GM21529 (cell line): Measurements from ENCODE around the gene WDR20.
"Not testable (repeated sequence)": the region's sequence is repeated elsewhere in the genome, so short reads cannot be mapped to it uniquely, and the experiment has no call there.

Source experiments
- ATAC-seq: cut with Tn5 transposase; IDR thresholded peaks from one replicate; pipeline ENCODE4 v1.9.1; 2021; ENCODE audit not compliant: unreplicated experiment

WDR20 gene

DNA sequence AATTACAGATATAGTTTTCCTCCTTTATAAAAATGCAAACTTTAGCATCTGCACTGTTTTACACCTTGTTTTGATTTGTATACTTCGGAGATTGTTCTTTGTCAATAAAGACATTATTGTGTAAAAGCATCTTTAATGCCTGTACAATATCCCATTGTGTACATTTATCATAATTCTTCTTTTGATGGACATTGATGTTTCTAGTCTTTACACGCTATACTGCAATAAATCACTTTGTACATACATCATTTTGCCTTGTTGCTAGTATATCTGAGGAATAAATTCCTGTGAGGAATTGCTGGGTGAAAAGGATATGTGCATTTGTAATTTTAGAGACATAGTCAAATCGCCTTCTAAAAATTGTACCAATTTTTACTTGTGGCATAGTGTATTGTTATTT lies 30.4 kb downstream of the WDR20 start:
- ATAC-seq: no peak

DNA sequence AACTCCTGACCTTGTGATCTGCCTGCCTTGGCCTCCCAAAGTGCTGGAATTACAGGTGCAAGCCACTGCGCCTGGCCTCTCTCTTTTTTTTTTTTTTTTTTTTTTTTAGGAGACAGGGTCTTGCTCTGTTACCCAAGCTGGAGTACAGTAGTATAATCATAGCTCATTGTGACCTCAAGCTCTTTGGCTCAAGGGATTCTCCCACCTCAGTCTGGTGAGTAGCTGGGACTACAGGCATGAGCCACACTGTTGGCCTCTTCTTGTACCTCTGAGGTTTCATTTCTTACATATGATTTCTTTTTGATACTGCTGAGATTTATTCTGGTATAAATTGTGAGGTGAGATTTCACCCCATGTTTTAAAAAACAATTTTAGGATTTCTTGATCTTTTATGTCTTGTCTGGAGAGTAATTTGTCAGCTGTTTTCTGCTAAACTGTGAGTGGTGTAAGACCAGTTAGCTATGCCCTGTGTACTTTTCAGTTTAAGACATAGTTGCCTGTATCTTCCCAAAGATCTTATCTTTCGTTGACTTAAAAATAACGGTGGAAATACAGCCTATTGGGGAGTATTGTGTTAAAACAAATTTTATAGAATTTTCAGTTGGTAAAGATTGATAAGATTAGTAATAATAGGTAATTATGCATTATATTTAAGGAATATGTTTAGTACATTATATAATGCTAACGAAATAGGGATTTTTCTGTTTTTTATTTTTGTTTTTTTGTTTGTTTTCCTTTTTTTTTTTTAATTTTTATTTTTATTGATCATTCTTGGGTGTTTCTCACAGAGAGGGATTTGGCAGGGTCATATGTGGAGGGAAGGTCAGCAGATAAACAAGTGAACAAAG lies 31.7 kb downstream of the WDR20 start:
- ATAC-seq: no peak

DNA sequence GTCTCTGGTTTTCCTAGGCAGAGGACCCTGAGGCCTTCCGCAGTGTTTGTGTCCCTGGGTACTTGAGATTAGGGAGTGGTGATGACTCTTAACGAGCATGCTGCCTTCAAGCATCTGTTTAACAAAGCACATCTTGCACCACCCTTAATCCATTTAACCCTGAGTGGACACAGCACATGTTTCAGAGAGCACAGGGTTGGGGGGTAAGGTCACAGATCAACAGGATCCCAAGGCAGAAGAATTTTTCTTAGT lies 32.2 kb downstream of the WDR20 start:
- ATAC-seq: not testable (repeated sequence)

DNA sequence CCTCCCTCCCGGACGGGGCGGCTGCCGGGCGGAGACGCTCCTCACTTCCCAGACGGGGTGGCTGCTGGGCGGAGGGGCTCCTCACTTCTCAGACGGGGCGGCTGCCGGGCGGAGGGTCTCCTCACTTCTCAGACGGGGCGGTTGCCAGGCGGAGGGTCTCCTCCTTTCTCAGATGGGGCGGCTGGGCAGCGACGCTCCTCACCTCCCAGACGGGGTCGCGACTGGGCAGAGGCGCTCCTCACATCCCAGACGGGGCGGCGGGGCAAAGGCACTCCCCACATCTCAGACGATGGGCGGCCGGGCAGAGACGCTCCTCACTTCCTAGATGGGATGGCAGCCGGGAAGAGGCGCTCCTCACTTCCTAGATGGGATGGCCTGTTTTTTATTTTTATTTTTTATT lies 33.0 kb downstream of the WDR20 start:
- not testable (repeated sequence) for ATAC-seq

DNA sequence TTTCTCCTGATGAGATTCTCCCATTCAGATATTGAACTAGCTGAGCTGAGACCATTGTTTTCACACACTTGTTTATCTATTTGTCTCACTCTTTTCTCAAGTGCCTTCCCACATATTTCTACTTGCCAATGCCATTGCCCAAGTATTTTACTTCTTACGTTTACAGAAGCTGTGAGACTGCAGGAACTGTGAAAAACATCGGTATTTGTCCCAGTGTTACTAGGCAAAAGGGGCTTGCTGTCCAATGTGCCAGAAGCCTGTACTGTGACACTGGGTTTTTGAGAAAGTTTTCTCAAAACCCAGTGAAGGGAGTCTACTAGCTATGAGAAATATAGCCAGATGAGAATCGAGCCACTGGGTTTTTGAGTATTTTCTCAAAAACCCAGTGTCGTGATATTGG lies 37.5 kb downstream of the WDR20 start:
- no peak for ATAC-seq

DNA sequence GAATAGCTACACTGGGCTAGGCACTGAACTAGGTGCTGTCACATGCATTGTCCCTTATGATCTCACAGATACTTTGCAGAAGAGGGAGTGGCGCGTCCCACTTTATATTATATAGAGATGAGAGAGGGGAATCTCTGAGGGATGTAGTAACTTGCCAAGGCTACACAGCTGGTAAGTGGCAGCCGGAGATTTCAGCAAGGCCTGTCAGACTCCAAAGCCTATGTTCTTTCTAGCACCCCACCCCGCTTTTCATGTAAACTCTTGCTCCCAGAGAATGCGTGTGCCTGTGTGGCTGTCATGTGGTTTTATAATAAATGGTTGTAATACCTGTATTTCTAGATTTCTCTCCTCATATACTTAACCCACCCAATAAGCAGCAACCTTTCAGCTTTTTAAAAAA lies 39.1 kb downstream of the WDR20 start:
- ATAC-seq: no peak

DNA sequence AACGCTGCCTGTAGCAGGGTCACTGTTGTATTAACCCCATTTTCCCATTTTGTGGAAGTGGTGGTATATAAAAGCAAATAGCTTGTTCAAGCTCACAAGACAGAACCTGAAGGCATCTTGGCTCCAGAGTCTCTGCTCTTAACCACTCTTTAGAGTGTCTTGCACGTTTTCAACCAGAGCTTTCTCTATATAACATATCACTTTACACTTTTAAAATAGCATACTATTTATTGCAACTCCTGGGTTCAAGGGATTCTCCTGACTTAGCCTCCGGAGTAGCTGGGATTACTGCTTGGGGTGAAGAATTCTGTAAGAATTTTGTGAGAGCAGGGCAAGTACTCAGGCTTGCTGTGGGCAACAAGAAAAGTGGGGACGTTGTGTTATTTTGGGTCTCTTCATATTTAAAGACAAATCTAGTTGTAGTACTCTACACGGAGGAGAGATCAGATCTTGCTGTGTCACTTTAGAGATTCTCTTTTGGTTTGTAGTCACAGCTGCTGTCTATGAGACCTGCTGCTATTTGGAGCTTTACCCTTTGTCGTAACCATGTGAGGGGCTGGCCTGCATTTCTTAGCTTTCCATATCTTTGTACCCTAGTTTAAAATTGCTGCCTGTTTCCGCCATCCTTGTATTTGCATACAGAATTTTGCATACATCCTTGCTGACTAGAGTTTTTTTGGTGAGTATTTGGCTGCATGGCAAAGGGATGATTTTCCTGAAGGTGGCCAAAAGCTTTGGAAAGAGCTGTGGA lies 40.7 kb downstream of the WDR20 start:
- no peak for ATAC-seq

DNA sequence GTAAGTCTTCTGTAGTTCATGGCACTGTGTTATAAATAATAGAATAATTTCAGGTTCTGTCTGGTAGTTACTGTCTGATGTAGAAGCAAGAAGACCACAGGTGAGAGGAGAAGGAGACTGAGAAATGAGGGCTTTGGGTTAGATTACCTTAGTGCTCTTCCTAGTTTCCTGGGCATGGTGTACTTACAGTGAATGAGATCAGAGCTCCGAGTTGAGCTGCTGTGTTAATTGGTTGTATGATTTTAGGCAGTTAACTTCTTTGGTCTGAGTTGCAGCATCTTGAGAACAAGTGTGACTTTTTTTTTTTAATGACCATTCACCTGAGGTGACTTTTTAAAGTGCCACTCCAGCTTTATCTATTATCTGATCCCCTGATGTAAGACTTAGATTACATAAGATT lies 41.5 kb downstream of the WDR20 start:
- no peak for ATAC-seq

DNA sequence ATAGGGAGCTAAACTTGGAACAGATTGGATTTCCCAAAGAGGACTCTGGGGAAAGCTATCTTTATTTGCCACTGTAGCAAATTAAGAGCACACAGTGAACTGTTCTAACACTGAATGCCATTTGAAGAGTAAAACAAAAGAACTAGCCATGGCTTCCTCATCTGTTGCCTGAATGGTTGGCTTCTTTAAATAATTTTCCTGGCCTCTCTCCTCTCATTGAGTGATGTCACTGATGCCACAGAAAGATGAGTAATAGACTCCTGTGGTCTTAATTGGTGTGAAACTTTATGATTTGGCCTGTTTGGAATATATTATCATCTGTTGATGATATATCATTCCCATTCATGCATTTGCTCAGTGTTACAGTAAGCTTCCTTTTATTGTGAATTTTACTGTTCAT lies 42.5 kb downstream of the WDR20 start:
- ATAC-seq: no peak

DNA sequence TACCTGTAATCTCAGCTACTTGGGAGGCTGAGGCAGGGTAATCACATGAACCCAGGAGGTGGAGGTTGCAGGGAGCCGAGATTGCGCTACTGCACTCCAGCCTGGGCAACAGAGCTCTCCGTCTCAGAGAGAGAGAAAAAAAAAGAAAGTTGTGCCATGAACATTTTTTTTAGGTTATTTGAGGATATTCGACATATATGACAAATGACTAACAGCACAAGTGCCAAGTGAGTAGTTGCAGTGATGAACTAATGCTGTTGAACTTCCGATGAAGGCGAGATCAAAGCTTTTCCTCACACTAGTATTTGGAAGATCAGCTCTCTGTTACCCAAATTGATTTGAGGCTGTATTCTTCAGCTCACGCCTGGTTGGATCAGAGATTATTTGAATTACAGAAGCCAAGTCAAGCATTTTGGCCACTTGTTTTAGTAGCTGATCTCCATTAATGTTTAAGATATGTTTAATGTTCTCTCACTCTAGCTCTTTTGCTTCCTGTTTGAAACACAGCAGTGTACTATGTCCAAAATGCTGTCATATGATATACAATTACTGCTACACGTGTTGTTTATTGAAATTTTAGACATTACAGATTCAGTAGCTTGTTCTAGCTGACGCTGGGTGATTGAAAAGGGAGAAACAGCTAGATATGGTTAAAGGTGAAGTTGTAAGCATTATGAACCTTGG lies 43.4 kb downstream of the WDR20 start:
- no peak for ATAC-seq

DNA sequence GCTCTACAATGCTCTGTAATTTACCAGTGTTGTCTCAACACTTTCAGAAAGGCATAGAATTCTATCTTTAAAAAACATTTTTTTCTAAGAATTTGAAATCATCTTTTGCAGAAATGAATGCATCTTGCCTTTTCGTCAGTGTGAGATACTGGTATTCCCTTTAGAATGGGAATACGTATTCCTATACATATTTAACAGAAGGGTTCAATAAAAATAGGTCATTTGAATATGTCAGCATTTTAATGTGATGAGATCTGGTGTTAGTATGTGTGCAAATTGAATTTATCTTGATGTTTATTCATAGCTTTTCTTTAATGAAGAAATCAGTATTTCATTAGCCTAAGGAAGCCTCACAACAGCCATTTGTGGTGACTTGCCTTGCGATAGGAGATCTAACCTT lies 44.2 kb downstream of the WDR20 start:
- ATAC-seq: no peak

DNA sequence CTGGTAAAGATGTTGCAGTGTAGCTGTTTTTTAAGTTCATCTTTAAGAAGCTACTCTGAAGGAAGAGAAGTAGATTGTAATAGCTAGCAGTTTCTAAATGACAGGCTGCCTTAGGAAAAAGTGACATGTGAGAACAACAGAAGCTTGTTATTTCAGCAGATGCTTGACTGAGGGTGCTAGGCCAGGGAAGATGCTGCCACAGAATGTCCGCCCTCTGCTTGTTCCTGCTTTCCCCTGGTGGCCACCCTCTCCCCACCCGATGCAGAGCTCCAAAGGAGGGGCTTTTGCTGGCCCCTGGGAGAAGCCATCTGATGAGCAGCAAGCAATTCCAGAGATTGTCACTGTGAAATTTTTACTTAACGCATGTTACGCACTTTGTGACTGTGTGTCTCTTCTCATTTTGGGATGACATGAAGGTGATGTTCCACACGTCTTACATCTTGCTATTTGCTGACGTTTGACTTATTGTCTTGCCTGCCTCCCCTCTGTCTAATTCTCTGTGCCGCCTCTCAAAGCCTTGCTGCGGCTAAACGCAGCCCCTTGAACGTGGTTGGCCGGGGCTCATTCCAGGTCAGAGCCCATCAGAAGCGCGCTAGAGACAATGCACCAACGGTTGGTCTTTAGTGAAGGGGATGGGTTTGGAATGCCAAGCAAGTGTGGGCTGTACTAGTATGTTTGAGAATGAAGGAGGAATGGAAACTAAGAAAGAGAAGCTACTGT lies 44.8 kb downstream of the WDR20 start:
- no peak for ATAC-seq

DNA sequence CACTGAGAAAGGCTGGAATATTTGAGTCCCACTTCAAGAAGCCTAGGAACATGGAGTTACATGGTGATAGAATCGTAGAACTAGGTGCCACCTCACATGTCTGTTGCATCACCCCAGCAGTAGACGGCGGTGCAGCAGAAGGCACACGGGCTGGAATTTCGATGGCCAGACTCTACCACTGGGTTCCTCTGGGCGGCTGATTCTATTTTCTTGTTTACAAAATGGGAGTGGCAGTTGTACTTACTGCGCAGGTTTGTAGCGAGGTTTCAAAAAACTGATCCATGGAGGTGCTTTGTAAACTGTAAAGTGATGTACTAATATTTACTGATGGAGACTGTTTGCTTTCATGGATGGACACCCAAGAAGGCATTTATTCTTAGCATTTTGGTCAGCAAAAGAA lies 45.7 kb downstream of the WDR20 start:
- ATAC-seq: no peak

DNA sequence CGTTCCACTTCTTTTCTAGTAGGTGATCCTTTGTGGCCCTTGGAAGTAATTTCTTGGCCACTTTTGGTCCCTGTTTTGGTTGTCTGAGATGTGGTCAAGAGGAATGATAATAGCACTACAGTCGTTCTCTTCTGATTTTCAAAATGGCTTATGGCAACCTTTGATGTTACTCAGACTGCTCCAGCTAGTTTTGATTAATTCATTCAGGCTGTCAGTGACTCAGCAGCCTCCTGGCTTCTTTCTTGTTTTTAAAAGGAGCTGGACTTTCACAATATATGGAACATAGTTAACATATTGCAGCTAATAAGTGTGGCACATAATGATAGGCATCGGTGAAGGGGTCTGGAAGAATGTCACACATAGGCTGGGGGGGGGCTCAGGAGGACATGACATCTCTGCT lies 47.3 kb downstream of the WDR20 start:
- ATAC-seq: no peak

DNA sequence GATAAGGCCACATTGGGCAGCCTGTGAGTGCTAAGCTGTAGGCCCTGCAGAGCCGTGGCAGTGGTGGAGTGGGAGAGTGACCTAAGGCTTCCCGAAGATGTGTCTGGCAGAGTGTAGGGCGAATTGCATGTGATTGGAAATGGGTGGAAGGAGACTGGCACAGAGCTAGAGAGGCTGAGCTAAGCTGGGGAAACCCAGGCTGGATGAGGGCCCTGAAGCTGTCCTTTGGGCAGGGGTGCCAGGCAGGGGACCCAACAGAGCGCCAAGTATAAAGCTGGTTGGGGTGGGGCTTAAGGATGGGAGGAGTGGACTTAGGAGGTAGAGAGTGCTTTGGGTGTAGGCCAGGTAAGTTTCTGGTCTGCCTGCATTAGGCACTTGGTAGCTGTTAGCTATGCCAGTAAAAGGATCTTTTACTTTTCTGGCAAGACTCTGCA lies 47.9 kb downstream of the WDR20 start:
- no peak for ATAC-seq

DNA sequence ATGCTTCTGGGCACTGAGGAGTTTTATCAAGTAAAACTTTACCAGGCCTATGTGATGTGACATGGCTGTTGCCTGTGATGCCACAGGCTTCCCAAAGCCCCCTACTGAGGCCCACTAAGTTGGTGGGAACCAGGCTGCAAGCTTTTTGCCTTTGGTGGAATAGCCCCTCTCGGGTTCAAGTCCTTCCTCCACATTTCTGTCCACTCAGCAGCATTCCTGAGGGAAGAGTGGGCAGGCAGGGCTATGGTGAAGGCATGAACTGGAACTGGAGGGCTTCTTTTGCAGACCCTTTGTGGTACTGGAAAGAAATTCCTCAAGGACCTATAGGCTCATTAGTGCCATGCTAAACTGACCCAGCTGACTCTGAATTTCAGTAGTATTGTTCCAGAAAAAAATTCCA lies 48.5 kb downstream of the WDR20 start:
- no peak for ATAC-seq

DNA sequence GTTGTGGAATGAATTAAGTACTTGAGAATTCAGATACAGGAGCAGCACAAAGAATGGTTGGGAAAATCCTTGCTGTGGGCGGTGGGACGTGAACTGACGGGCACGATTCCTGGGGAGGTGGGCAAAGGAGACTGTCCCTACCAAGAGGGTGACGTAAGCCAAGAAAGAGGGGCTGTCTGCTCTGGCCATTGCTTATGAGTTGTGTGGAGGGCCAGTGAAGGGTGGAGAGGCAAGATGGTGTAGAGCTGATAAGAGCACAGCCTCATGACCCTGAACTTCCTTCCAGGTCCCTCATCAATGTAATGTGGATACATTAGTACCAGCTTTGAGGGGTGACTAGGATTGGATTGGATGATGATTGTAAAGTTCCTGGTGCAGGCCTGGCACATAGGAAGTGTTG lies 50.2 kb downstream of the WDR20 start:
- ATAC-seq: no peak

DNA sequence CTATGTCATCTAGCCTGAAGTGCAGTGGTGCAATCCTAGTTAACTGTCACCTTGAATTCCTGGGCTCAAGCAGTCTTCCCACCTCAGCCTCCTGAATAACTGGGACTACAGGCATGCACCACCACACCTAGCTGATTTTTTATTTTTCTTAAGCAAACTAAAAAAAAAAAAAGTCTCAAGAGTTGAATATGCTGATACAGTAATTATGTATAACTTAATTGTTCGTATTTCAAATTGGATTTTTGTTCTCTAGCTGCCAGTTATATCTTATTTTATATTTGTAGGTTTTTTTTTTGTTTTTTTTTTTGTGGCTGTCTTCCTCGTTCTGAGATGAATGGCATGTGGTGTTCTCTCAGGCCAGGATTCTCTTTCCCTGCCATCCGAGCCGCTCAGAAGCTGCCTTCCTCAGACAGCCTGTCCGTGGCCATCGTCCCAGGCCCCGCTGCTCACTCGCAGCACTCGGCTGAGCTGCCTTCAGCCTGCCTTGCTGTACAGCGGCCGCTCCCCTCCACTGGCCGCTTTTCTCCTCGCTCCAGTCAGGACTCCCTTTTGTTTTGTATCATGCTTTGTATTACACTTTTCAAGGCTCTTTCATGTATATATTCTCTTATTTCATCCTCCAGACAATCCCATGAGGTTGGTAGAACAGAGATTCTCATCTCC lies 53.3 kb downstream of the WDR20 start:
- no peak for ATAC-seq

DNA sequence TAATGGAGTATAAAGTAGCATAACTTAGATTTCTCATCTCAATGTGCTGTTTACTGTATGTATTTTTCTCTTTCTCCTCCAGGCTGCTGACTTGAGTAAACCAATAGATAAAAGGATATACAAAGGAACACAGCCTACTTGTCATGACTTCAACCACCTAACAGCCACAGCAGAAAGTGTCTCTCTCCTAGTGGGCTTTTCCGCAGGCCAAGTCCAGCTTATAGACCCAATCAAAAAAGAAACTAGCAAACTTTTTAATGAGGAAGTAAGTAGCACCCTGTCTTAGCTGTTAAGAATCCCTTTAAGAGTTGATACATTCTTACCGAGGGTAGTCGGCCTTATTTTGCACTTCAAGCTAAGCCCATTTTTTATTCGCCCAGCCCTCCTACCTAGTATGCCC lies 55.2 kb downstream of the WDR20 start:
- no peak for ATAC-seq

DNA sequence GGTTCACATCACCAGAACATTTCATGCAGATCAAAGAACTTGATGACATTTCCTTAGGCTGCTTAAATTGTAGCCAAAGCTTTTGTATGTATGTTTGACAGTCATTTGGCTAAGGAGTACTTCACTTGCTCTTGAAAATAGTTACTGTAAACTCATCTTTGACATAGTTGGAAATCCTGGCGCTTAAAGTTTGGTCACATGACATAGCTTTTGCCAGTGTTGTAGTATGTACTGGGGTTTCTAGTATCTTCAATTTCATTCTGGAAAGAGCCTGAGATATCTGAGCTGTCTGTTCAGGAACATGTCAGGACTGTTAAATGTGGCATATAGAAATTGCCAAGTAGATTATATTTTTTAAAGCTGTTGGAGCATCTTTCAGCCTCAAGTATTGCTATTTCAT lies 55.7 kb downstream of the WDR20 start:
- ATAC-seq: no peak
